Body of pancreas (tissue), 4 donors: ENCODE measurements around the gene PLCG2.

ENCODE experiments used
- POLR2A ChIP-seq, 3 donors: fragments of 450-650 bp; IDR thresholded peaks; one replicate each; pipeline ENCODE4 v1.6.1; 2016; ENCODE audit warnings: antibody characterized with exemption in 3 of 3, mild to moderate bottlenecking in 2 of 3
- TF ChIP-seq, protein P1 (sequence below), 7 experiments: fragments of 450-650 bp in 4 of 7; fragments of 200-600 bp in 3 of 7; sonication (generic) in 3 of 7; IDR thresholded peaks; one replicate each; pipeline ENCODE4 v1.5.1; 2016 to 2019; ENCODE audit warnings: antibody characterized with exemption in 7 of 7

DNA sequence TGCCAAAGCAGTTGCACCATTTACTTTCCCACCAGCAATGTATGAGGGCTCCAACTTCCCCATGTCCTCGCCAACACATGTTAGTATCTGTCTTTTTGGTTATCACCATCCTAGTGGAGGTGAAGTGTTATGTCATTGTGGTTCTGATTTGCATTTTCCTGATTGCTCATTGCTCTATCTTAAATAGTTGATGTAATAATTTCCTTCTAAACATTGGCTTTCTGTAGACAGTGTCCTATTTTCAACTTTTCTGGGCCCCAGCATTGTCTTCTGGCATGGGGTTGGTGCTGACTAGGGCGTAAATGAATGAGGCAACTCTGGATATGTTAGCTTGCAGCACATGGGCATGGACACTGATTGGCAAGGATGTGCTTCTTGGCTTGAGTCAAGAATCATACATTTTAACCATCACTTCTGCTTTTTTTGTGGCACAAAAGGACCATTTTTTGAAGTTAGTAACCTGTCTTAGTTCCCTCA, 25.1 kb downstream of the PLCG2 start:
- TF ChIP-seq, protein P1, sequence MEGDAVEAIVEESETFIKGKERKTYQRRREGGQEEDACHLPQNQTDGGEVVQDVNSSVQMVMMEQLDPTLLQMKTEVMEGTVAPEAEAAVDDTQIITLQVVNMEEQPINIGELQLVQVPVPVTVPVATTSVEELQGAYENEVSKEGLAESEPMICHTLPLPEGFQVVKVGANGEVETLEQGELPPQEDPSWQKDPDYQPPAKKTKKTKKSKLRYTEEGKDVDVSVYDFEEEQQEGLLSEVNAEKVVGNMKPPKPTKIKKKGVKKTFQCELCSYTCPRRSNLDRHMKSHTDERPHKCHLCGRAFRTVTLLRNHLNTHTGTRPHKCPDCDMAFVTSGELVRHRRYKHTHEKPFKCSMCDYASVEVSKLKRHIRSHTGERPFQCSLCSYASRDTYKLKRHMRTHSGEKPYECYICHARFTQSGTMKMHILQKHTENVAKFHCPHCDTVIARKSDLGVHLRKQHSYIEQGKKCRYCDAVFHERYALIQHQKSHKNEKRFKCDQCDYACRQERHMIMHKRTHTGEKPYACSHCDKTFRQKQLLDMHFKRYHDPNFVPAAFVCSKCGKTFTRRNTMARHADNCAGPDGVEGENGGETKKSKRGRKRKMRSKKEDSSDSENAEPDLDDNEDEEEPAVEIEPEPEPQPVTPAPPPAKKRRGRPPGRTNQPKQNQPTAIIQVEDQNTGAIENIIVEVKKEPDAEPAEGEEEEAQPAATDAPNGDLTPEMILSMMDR (IDR thresholded peaks at IDR 0.05), result no peak
- TF ChIP-seq POLR2A (IDR thresholded peaks at IDR 0.05), result no peak
